ENCODE results near the gene MEI4.
"Not testable (repeated sequence)": the region's sequence is repeated elsewhere in the genome, so short reads cannot be mapped to it uniquely, and the experiment has no call there.

The MEI4 gene, protein sequence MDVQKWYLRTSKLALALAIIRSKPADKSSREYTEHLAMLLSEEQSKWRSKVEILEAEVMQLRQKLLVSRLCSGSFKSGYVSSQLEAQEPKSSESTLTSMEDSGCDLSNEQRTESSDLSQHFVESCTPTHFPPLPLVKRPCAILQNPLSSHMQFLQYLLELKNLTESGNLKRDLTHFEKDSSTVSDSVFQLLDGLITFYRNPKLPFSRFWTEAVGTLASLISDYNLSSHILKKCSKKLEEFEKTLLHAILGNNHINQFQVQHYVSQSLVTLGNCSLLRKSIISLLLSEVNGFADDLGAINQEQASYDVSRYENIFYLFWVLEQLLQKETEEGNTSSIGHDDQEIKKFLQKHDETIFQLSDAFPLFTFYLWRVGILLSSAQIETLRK

DNA sequence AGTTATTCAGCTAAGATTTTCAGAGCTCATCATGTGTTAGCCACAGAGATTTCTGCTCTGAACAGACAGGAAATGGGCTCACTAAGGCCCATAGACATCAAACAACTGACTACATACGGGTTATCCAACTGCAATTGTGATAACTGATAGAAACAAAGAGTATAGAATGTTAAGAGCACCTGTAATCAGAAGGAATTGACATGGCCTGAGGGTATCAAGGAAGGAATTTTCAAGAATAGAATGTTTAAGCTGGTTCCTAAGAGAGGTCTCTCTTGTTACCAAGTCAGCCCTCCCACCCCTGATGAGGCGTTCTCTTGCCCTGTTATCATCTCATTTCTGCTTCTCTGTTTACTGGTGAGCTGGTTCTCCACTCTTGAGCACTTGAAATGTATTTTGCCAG is at the start of gene MEI4:
TSS of gene MEI4 (plus strand) at position 301 of the 400 bp plus-strand sequence. CDS start 37,633 bp downstream, outside the sequence.
- no peak for DNase-seq (ENCODE audit: low read depth)

- no peak for DNase-seq (ENCODE audit: low read depth)
Observed at GRCh38 chr6:77604476-77604875, 48.4 kb upstream of the MEI4 start.

DNA sequence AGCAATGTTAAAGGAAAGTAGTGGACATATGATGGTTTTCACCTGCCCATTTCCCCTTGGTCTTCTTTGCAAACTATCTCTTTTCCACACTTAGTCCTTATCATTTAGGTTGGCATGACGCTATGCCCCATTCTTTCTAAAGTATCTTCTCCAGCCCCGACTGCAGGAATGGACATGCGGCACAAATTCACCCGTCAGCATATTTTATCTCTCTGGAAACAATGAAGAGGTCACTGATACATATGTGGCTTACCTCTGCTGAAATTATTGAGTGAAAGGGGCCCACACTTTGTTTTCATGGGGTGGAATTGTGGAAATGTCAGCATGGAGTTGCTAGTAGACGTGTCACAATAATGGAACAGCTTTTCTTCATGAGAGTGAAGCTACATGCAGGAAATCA is 45.8 kb upstream of the MEI4 start:
- no peak for DNase-seq (ENCODE audit: low read depth)

GRCh38 chr6:77609106-77609505 is 43.7 kb upstream of the MEI4 start:
- no peak for DNase-seq (ENCODE audit: low read depth)

- DNase-seq (ENCODE audit: low read depth), result no peak
Observed at GRCh38 chr6:77619114-77619513, 33.7 kb upstream of the MEI4 start.

- no peak for DNase-seq (ENCODE audit: low read depth)
Observed at GRCh38 chr6:77620278-77620882, 32.5 kb upstream of the MEI4 start.

- no peak for DNase-seq (ENCODE audit: low read depth)
Observed at GRCh38 chr6:77624515-77624914, 28.3 kb upstream of the MEI4 start.

GRCh38 chr6:77626426-77626825 is 26.4 kb upstream of the MEI4 start:
- DNase-seq (ENCODE audit: low read depth), result no peak

DNA sequence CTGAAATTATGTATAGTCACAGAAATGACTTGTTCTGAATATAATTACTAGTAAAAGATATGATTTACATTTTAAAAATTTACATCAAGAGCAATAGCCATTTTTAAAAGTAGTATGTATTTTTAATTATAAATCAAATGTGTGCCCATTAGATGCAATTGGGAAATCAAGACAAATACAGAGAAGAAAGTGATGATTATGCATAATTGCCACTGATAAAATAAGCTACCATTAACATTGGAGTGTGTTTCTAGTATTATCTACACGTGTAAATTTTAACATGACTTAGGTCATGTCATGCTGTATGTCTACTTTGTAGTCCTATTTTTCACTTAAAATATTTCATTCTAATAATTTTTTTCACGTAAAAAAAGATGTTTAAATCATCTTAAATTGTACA is 22.8 kb upstream of the MEI4 start:
- no peak for DNase-seq (ENCODE audit: low read depth)

DNA sequence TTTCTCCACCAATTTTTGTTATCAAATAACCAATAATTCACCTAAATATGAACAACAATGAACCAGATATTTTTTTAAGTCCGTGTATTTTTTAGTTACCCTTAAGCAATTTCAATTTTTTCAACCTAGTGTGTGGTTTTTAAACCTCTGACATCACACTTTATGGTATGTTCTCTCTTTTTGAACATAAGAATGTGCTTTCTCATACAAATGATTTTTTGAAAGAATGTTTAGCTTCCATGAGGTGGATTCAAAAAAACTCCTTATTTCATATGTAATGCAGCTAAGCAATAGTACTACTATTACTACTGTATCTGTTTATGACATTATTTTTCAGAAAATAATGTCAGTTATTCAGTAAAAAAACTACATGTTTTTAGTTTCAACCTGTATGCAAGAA is 19.4 kb upstream of the MEI4 start:
- DNase-seq (ENCODE audit: low read depth), result no peak

GRCh38 chr6:77633993-77634715 is 18.7 kb upstream of the MEI4 start:
- DNase-seq (ENCODE audit: low read depth), result no peak

DNA sequence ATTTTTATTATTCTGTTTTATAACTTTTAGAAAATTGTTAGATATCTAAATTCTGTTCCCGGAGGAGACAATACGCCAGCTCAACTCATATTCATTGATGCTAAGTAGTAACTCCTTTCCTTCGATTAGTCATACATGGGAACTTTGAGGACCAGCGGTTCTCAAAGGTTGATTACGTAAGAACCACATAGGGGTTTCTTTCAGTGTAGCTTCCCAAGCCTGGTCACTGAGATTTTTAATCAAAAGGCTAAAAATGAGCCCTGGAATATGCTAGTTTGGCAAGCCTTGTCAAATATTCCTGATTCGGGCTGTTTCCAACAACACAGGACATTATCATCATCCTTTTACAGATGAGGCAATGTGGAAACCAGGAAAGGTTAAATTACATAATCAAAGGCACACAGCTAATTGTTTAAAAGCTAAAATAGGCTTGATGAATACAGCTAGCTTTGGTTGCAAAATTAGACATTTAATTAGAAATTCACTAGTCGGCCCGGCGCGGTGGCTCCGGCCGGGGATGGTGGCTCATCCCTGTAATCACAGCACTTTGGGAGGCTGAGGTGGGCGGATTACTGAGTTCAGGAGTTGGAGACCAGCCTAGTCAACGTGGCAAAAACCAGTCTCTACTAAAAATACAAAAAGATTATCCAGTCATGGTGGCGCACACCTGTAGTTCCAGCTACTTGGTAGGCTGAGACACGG is 14.6 kb upstream of the MEI4 start:
- no peak for DNase-seq (ENCODE audit: low read depth)

GRCh38 chr6:77644102-77644705 is 8.6 kb upstream of the MEI4 start:
- no peak for DNase-seq (ENCODE audit: low read depth)

GRCh38 chr6:77650098-77650663 is 2.7 kb upstream of the MEI4 start:
- no peak for DNase-seq (ENCODE audit: low read depth)

DNA sequence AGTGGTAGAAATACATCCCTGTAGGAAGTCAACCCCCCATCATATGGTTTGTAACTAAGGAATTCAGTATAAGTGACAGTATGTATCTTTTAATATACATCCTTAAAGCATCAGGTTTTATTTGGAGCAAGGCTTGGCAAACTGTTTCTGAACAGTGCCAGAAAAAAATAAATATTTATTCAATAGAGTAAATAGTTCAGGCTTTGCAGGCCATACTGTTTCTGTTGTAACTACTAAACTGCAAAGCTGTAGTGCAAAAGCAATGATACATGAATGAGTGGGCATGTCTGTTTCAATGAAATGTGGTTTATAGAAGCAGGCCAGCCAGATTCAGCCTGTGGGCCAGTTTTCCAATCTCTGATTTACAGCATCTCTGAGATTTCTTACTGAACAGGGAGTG is 977 bp downstream of the MEI4 start:
- no peak for DNase-seq (ENCODE audit: low read depth)

DNA sequence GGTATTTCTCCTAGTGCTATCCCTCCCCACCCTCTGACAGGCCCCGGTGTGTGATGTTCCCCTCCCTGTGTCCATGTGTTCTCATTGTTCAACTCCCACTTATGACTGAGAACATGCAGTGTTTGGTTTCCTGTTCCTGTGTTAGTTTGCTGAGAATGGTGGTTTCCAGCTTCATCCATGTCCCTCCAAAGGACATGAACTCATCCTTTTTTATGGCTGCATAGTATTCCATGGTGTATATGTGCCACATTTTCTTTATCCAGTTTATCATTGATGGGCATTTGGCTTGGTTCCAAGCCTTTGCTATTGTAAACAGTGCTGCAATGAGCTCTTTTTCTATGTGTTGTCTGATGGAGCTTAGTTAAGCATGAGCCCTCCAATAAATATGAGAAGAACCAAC is 2.2 kb downstream of the MEI4 start:
- DNase-seq (ENCODE audit: low read depth), result not testable (repeated sequence)

GRCh38 chr6:77656999-77657764 is 4.3 kb downstream of the MEI4 start:
- no peak for DNase-seq (ENCODE audit: low read depth)

DNA sequence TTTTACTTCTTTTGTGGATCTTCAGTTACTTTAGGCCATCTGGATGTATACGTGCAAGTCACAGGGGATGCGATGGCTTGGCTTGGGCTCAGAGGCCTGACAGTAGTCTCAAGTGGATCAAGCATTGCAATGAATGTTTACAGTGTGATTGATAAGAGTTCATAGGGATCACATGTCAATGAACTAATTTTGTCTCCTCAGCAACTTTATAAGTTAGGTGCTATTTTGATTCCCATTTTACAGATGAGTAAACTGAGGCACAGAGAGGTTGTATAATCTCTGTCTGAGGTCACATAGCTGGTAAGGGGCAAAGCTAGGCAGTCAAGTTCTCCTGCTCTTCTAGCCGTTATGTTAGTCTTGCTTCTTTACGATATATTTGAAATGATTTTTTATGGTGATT is 13.5 kb downstream of the MEI4 start:
- no peak for DNase-seq (ENCODE audit: low read depth)

GRCh38 chr6:77666846-77667245 is 14.0 kb downstream of the MEI4 start:
- no peak for DNase-seq (ENCODE audit: low read depth)

GRCh38 chr6:77669913-77670312 is 17.1 kb downstream of the MEI4 start:
- DNase-seq (ENCODE audit: low read depth), result no peak

DNA sequence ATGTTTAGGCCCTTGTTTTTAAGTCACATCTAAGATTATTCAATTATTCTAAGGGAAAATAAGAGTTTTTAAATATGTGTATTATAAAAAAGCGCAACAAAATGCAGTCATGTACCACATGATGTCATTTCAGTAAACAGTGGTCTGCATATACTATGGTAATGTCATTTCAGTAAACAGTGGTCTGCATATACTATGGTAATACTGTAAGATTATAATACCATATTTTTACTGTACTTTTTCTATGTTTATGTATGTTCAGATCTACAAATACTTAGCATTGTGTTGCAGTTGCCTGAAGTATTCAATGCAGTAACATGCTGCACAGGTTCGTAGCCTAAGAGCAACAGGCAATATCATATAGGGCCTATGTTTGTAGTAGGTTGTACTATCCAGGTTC is 21.4 kb downstream of the MEI4 start:
- no peak for DNase-seq (ENCODE audit: low read depth)
